ENCODE measurements around the gene CTTNBP2NL. TPM values are rescaled to one million over a fixed set of nuclear protein-coding genes. Genes with fewer than 3 reads are reported as not detected.

The CTTNBP2NL gene
- total RNA-seq, 4 donors from 2014 or later = 53.5 to 66.6 (median 59.6) TPM

- WGBS, 2 donors = 83 to 88% methylated on average over 5 of the region's 5 CpGs
- no peak overlapping the region for H3K4me3 ChIP-seq (ENCODE audit: low read depth, poor library complexity, severe bottlenecking)
- TF ChIP-seq POLR2A (IDR thresholded peaks at IDR 0.05) (no peak), CTCF (IDR thresholded peaks at IDR 0.05) (no peak)
- no peak for DNase-seq (ENCODE audit: low spot score in 2 of 2)
- intact Hi-C loops (cut with DNase I; ENCODE audit: low total_unique reads) = no loop called here
These were observed 6.9 kb downstream of the CTTNBP2NL start for GRCh38 chr1:112402682-112403643.

DNA sequence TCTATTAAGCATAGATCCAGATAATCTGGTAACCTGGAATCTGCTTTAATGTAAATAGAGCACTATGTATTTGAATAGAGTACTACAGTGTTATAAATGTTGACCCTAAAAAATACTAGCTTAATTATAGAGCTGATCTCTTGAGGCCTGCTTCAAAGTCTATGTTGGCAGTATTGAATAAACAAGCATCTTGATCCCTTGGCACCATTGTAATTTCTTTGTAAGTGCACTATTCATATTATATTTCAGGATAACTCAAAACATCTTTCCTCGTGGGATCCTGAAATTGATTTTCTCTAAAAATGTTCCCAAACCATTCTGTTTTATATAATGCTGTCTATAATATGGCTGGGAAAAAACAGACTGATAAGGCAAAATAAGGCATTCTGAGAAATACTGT lies 10.8 kb downstream of the CTTNBP2NL start:
- no peak overlapping the region for H3K4me3 ChIP-seq (ENCODE audit: low read depth, poor library complexity, severe bottlenecking)
- intact Hi-C loops (cut with DNase I; ENCODE audit: low total_unique reads) = no loop called here
- no peak for DNase-seq (ENCODE audit: low spot score in 2 of 2)
- WGBS, 2 donors = 71 to 74% methylated on average over 1 of the region's 1 CpG
- TF ChIP-seq CTCF (IDR thresholded peaks at IDR 0.05) (no peak), POLR2A (IDR thresholded peaks at IDR 0.05) (no peak)

- intact Hi-C loops (cut with DNase I; ENCODE audit: low total_unique reads) = no loop called here
- H3K4me3 ChIP-seq (ENCODE audit: low read depth, poor library complexity, severe bottlenecking) = no peak overlapping the region
- 77 to 82% methylated on average over 2 of the region's 2 CpGs for WGBS, 2 donors
- no peak for TF ChIP-seq POLR2A (IDR thresholded peaks at IDR 0.05)
- TF ChIP-seq CTCF (IDR thresholded peaks at IDR 0.05) = no peak
- no peak for DNase-seq (ENCODE audit: low spot score in 2 of 2)
These were observed 13.4 kb downstream of the CTTNBP2NL start for GRCh38 chr1:112409414-112409813.

- H3K4me3 ChIP-seq (ENCODE audit: low read depth, poor library complexity, severe bottlenecking) = no peak overlapping the region
- WGBS, 2 donors = 78 to 85% methylated on average over 2 of the region's 2 CpGs
- TF ChIP-seq CTCF (IDR thresholded peaks at IDR 0.05) = no peak
- TF ChIP-seq POLR2A (IDR thresholded peaks at IDR 0.05) = no peak
- intact Hi-C loops (cut with DNase I; ENCODE audit: low total_unique reads) = no loop called here
- DNase-seq (ENCODE audit: low spot score in 2 of 2) = no peak
These were observed 14.7 kb downstream of the CTTNBP2NL start for GRCh38 chr1:112410673-112411072.

DNA sequence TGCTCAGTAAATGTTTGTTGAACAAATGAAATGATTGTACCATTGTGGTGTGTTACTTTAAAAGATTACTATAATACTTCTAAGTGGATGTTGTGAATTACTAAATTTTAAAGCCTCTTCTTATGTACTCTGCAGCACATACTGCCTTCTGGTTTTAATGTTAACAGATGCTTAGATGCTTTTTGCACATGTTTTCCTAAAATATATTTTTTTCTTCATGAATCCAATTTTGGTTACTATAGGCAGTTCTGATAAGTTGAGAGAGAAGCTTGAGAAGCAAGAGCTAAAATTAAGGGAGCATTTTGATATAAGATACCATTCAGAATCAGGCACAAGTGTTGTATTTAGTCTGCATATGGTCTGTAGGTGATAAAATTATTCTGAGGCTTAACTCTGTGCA lies 21.3 kb downstream of the CTTNBP2NL start:
- TF ChIP-seq CTCF (IDR thresholded peaks at IDR 0.05) = no peak
- no peak for TF ChIP-seq POLR2A (IDR thresholded peaks at IDR 0.05)
- intact Hi-C loops (cut with DNase I; ENCODE audit: low total_unique reads) = no loop called here
- no peak for DNase-seq (ENCODE audit: low spot score in 2 of 2)

More for the DNA sequence above, 21.3 kb downstream of the CTTNBP2NL start:
- no peak overlapping the region for H3K4me3 ChIP-seq (ENCODE audit: low read depth, poor library complexity, severe bottlenecking)
